HEK293 (cell line): ENCODE results near the gene B3GLCT.

ENCODE experiments used
- CTCF ChIA-PET: fragments of 350-600 bp; formaldehyde crosslinking; extraction: SDS; loops from one replicate; lab custom pipeline; 2021; ENCODE audit warnings: antibody characterized with exemption; lab: Yijun Ruan, JAX
- POLR2A ChIA-PET: fragments of 300-600 bp; formaldehyde crosslinking; extraction: SDS; loops from one replicate; lab custom pipeline; 2020; ENCODE audit warnings: antibody characterized with exemption, inconsistent platforms; lab: Yijun Ruan, JAX
- H3K27ac ChIP-seq: fragments of 200-500 bp; sonication (Bioruptor generic); 2 replicates; pipeline ENCODE4 v1.5.1; 2014; ENCODE audit warnings: low read depth, low read length, control low read depth, inconsistent platforms; ENCODE audit errors: extremely low read depth
- H3K36me3 ChIP-seq, 2 experiments: fragments of 200-500 bp in 1 of 2; sonication (Bioruptor generic) in 1 of 2; 1 replicate in 1 of 2; 2 replicates in 1 of 2; pipeline ENCODE4 v1.5.1; 2014 to 2017; ENCODE audit warnings: inconsistent platforms in 2 of 2, low read length in 2 of 2; ENCODE audit not compliant: control insufficient read depth in 2 of 2, insufficient read depth in 1 of 2
- H3K4me1 ChIP-seq: fragments of 200-500 bp; sonication (Bioruptor generic); 2 replicates; pipeline ENCODE4 v1.5.1; 2014; ENCODE audit warnings: mild to moderate bottlenecking, low read length, inconsistent platforms; ENCODE audit not compliant: control insufficient read depth, insufficient read depth
- H3K4me3 ChIP-seq: 2 replicates; pipeline ENCODE4 v1.5.1; 2011; ENCODE audit warnings: low read depth, mild to moderate bottlenecking, control low read depth, low read length, moderate library complexity
- H3K9me3 ChIP-seq: fragments of 200-500 bp; sonication (Bioruptor generic); 2 replicates; pipeline ENCODE4 v1.5.1; 2014; ENCODE audit warnings: low read depth, low read length, inconsistent platforms; ENCODE audit not compliant: control insufficient read depth, insufficient read depth
- GFI1B ChIP-seq: fragments of 450-650 bp; formaldehyde crosslinking; IDR thresholded peaks from 2 replicates; pipeline ENCODE4 v1.5.1; 2016; ENCODE audit warnings: missing biosample characterization, missing genetic modification characterization
- GLIS2 ChIP-seq: fragments of 450-650 bp; formaldehyde crosslinking; IDR thresholded peaks from 2 replicates; pipeline ENCODE4 v1.5.1; 2016; ENCODE audit warnings: missing biosample characterization, missing genetic modification characterization
- YY1 ChIP-seq: fragments of 450-650 bp; formaldehyde crosslinking; IDR thresholded peaks from 2 replicates; pipeline ENCODE4 v1.5.1; 2018; ENCODE audit warnings: missing biosample characterization, missing genetic modification characterization
- ZNF184 ChIP-seq: fragments of 450-650 bp; IDR thresholded peaks from 2 replicates; pipeline ENCODE4 v1.5.1; 2018; ENCODE audit warnings: missing biosample characterization, mild to moderate bottlenecking, missing genetic modification characterization
- ZNF274 ChIP-seq, 2 experiments: fragments of 200-500 bp in 1 of 2; fragments of 450-650 bp in 1 of 2; sonication (Bioruptor generic) in 1 of 2; formaldehyde crosslinking in 1 of 2; IDR thresholded peaks; 2 replicates each; pipeline versions ENCODE4 v1.5.1 to v1.6.1; 2014 to 2016; ENCODE audit warnings: borderline replicate concordance in 1 of 2, inconsistent platforms in 1 of 2, low read length in 1 of 2, missing biosample characterization in 1 of 2, missing genetic modification characterization in 1 of 2
- ZNF335 ChIP-seq: fragments of 450-650 bp; formaldehyde crosslinking; conservative IDR thresholded peaks from 2 replicates; pipeline ENCODE4 v1.5.1; 2016; ENCODE audit warnings: missing biosample characterization, missing genetic modification characterization
- ZNF366 ChIP-seq: fragments of 450-650 bp; formaldehyde crosslinking; conservative IDR thresholded peaks from 2 replicates; pipeline ENCODE4 v1.5.1; 2016; ENCODE audit warnings: missing biosample characterization, missing genetic modification characterization
- ZNF600 ChIP-seq: fragments of 450-650 bp; formaldehyde crosslinking; IDR thresholded peaks from 2 replicates; pipeline ENCODE4 v1.5.1; 2016; ENCODE audit warnings: missing biosample characterization, missing genetic modification characterization
- ZNF621 ChIP-seq: fragments of 450-650 bp; formaldehyde crosslinking; IDR thresholded peaks from 2 replicates; pipeline ENCODE4 v1.5.1; 2017; ENCODE audit warnings: missing biosample characterization, missing genetic modification characterization
- TF ChIP-seq, protein P1 (sequence below): fragments of 450-650 bp; formaldehyde crosslinking; IDR thresholded peaks from 2 replicates; pipeline ENCODE4 v1.5.1; 2017; ENCODE audit warnings: missing biosample characterization, missing genetic modification characterization
- TF ChIP-seq, protein P2 (sequence below): fragments of 450-650 bp; formaldehyde crosslinking; IDR thresholded peaks from 2 replicates; pipeline ENCODE4 v1.5.1; 2017; ENCODE audit warnings: missing biosample characterization, missing genetic modification characterization
- TF ChIP-seq, protein P3 (sequence below): fragments of 450-650 bp; formaldehyde crosslinking; IDR thresholded peaks from 2 replicates; pipeline ENCODE4 v1.5.1; 2016; ENCODE audit warnings: missing biosample characterization, missing genetic modification characterization
- TF ChIP-seq, protein P4 (sequence below): fragments of 450-650 bp; formaldehyde crosslinking; IDR thresholded peaks from 2 replicates; pipeline ENCODE4 v1.5.1; 2017; ENCODE audit warnings: missing biosample characterization, mild to moderate bottlenecking, missing genetic modification characterization, moderate library complexity

B3GLCT gene

DNA sequence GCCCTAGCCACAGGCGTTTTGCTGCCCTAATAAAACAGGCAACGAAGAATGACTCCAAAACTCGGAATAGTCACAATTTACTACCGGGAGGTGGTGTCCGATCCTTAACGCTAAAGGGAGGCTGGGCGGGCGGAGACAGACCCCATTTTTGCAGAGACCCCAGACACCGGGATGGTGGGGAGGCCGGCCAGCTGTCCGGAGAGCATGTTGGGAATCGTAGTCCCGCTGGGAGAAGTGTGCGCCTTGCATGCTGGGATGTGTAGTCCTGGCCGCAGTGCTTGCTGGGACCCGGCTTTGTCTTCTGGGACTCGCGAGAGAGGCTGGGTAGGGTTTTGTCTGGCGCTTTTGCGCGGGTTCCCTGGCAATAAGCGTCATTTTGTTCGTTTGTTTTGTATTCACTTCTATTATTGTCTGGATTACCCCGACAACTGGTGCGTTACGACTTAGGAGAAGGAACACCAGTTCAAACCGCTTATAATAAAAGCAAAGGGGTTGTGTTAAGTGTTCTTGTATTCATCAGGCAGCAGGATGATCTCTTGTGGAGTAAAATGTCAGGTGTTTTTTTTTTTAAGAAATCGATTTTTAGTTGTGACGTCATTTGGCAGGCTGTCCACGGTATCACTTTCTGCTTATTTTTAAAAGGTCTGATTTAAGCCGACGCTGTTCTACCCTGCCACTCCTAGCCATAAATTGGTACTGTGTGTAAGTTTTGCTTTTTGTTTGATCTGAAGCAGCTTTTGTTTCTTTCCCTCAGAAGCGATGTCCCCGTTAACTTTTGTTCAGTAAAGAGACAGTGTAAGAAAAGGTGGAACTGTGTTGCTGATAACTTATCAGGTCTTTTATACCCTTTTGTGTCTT is 37.4 kb upstream of the B3GLCT start (continued):
- peak; percentile 71 for TF ChIP-seq ZNF600 (tag by site-specific recombination)
- no peak for TF ChIP-seq GFI1B (tag by site-specific recombination)
- no peak for TF ChIP-seq ZNF274 (IDR thresholded peaks at IDR 0.05; ENCODE audit: low read length)
- no peak for TF ChIP-seq ZNF274 (tag by site-specific recombination; IDR thresholded peaks at IDR 0.05; ENCODE audit: borderline replicate concordance)
- TF ChIP-seq, protein P1, sequence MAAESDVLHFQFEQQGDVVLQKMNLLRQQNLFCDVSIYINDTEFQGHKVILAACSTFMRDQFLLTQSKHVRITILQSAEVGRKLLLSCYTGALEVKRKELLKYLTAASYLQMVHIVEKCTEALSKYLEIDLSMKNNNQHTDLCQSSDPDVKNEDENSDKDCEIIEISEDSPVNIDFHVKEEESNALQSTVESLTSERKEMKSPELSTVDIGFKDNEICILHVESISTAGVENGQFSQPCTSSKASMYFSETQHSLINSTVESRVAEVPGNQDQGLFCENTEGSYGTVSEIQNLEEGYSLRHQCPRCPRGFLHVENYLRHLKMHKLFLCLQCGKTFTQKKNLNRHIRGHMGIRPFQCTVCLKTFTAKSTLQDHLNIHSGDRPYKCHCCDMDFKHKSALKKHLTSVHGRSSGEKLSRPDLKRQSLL (tag by site-specific recombination) = no peak
- peak; percentile 45; the same call in 1 of the 2 replicates for TF ChIP-seq YY1 (tag by site-specific recombination)
- TF ChIP-seq ZNF621 (tag by site-specific recombination) = no peak
- TF ChIP-seq, protein P2, sequence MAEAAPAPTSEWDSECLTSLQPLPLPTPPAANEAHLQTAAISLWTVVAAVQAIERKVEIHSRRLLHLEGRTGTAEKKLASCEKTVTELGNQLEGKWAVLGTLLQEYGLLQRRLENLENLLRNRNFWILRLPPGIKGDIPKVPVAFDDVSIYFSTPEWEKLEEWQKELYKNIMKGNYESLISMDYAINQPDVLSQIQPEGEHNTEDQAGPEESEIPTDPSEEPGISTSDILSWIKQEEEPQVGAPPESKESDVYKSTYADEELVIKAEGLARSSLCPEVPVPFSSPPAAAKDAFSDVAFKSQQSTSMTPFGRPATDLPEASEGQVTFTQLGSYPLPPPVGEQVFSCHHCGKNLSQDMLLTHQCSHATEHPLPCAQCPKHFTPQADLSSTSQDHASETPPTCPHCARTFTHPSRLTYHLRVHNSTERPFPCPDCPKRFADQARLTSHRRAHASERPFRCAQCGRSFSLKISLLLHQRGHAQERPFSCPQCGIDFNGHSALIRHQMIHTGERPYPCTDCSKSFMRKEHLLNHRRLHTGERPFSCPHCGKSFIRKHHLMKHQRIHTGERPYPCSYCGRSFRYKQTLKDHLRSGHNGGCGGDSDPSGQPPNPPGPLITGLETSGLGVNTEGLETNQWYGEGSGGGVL = no peak
- TF ChIP-seq ZNF184 (tag by site-specific recombination) = no peak

DNA sequence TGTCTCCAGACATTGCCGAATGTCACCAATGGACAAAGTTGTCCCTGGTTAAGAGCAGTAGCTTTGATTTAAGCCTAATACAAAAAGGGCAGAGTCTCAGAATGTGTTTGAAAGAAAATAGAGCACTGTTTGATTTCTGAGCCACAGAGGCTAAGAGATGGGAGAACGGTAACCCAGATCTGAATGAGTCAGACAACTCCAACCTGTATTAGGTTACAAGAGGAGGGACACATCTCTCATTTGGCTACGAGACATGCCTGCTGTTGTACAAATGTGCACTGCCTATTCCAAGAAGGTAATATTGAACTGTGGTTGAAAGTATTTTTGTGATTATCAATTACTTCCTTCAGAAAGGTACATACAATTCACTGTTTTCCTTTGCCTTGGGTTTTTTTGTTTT is 33.2 kb upstream of the B3GLCT start:
- TF ChIP-seq, protein P3, sequence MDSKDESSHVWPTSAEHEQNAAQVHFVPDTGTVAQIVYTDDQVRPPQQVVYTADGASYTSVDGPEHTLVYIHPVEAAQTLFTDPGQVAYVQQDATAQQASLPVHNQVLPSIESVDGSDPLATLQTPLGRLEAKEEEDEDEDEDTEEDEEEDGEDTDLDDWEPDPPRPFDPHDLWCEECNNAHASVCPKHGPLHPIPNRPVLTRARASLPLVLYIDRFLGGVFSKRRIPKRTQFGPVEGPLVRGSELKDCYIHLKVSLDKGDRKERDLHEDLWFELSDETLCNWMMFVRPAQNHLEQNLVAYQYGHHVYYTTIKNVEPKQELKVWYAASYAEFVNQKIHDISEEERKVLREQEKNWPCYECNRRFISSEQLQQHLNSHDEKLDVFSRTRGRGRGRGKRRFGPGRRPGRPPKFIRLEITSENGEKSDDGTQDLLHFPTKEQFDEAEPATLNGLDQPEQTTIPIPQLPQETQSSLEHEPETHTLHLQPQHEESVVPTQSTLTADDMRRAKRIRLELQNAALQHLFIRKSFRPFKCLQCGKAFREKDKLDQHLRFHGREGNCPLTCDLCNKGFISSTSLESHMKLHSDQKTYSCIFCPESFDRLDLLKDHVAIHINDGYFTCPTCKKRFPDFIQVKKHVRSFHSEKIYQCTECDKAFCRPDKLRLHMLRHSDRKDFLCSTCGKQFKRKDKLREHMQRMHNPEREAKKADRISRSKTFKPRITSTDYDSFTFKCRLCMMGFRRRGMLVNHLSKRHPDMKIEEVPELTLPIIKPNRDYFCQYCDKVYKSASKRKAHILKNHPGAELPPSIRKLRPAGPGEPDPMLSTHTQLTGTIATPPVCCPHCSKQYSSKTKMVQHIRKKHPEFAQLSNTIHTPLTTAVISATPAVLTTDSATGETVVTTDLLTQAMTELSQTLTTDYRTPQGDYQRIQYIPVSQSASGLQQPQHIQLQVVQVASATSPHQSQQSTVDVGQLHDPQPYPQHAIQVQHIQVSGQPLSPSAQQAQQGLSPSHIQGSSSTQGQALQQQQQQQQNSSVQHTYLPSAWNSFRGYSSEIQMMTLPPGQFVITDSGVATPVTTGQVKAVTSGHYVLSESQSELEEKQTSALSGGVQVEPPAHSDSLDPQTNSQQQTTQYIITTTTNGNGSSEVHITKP = peak; percentile 52
- peak; percentile 37; the same call in 1 of the 2 replicates for TF ChIP-seq ZNF335 (tag by site-specific recombination)
- TF ChIP-seq, protein P4, sequence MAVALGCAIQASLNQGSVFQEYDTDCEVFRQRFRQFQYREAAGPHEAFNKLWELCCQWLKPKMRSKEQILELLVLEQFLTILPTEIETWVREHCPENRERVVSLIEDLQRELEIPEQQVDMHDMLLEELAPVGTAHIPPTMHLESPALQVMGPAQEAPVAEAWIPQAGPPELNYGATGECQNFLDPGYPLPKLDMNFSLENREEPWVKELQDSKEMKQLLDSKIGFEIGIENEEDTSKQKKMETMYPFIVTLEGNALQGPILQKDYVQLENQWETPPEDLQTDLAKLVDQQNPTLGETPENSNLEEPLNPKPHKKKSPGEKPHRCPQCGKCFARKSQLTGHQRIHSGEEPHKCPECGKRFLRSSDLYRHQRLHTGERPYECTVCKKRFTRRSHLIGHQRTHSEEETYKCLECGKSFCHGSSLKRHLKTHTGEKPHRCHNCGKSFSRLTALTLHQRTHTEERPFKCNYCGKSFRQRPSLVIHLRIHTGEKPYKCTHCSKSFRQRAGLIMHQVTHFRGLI (tag by site-specific recombination) = no peak
- TF ChIP-seq, all 188 proteins: peak for 2
- Histone ChIP-seq H3K4me1 (no peaks in the 10 kb centered on the region), H3K9me3 (no peaks in the 10 kb centered on the region), H3K36me3 (no peaks in the 10 kb centered on the region), H3K27ac (no peak overlapping the region), H3K4me3 (no peak overlapping the region)
- ChIA-PET CTCF (no interaction called here), POLR2A (interaction anchor here (0.6 to 0.7 kb wide), 2 partner anchors 72 to 218 kb away, joined by 4 read pairs; no protein-coding TSS in a partner anchor)

DNA sequence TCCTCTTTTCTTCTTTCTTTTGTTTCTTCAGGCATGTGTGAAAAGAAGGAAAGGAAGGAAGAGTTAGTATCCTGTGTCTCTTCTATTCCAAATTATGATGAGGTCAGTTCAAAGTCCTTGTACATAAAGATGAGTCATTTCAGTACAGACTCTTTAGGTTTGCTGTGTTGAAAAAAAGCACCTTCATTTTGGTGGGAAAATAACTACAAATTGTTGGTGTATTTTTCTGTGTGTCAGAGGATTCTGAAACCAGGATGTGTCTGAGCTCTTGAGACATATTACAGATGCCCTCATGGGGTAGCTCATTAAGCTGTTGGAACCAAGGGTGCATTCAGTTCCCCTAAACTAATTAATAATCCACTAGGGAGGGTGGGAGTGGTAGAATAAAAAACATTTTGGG is 32.3 kb upstream of the B3GLCT start:
- POLR2A ChIA-PET = interaction anchor here (0.6 to 0.7 kb wide), 2 partner anchors 72 to 218 kb away, joined by 4 read pairs; no protein-coding TSS in a partner anchor

More for the DNA sequence above, 32.3 kb upstream of the B3GLCT start:
- CTCF ChIA-PET = no interaction called here
- H3K36me3 ChIP-seq = no peaks in the 10 kb centered on the region
- no peaks in the 10 kb centered on the region for H3K4me1 ChIP-seq
- H3K9me3 ChIP-seq = no peaks in the 10 kb centered on the region
- H3K4me3 ChIP-seq = no peak overlapping the region
- TF ChIP-seq ZNF366 (0 out of 2 replicates have a peak, but pooled peaks have one; percentile 30), GLIS2 (tag by site-specific recombination) (no peak)
- no peak overlapping the region for H3K27ac ChIP-seq
